GM12864 (cell line): Measurements from ENCODE around the gene POU3F1.

Experiments
- DNase-seq: peaks from one replicate; pipeline ENCODE4 v3.0.0-alpha.2; 2011; ENCODE audit warnings: low read depth
- H3K4me3 ChIP-seq: 2 replicates; pipeline ENCODE4 v1.5.1; 2011; ENCODE audit warnings: mild to moderate bottlenecking, low read depth, low read length, control low read depth
- CTCF ChIP-seq: IDR thresholded peaks from 2 replicates; pipeline ENCODE4 v1.5.1; 2011; ENCODE audit warnings: low read depth, mild to moderate bottlenecking, moderate library complexity, low read length, control low read depth, inconsistent platforms; ENCODE audit errors: missing control alignments

Gene POU3F1

GRCh38 chr1:38083541-38083940 is 36.9 kb upstream of the POU3F1 start:
- DNase-seq: no peak
- no peak for TF ChIP-seq CTCF
- no peak overlapping the region for H3K4me3 ChIP-seq

- DNase-seq: no peak
- no peak for TF ChIP-seq CTCF
- no peak overlapping the region for H3K4me3 ChIP-seq
Observed at GRCh38 chr1:38082769-38083263, 36.2 kb upstream of the POU3F1 start.

- TF ChIP-seq CTCF: no peak
Observed at GRCh38 chr1:38079019-38079418, 32.4 kb upstream of the POU3F1 start.

GRCh38 chr1:38077523-38078147 is 31.0 kb upstream of the POU3F1 start:
- DNase-seq: no peak
- TF ChIP-seq CTCF: no peak

More at GRCh38 chr1:38079019-38079418, 32.4 kb upstream of the POU3F1 start:
- H3K4me3 ChIP-seq: no peak overlapping the region
- no peak for DNase-seq

GRCh38 chr1:38076455-38076854 is 29.9 kb upstream of the POU3F1 start:
- TF ChIP-seq CTCF: no peak
- H3K4me3 ChIP-seq: no peak overlapping the region
- DNase-seq: no peak

More at GRCh38 chr1:38077523-38078147, 31.0 kb upstream of the POU3F1 start:
- H3K4me3 ChIP-seq: no peak overlapping the region

- DNase-seq: no peak
- TF ChIP-seq CTCF: no peak
- H3K4me3 ChIP-seq: no peak overlapping the region
Observed at GRCh38 chr1:38076038-38076437, 29.4 kb upstream of the POU3F1 start.

GRCh38 chr1:38075191-38075590 is 28.6 kb upstream of the POU3F1 start:
- no peak overlapping the region for H3K4me3 ChIP-seq
- no peak for TF ChIP-seq CTCF
- no peak for DNase-seq
